LNCAP (cell line): ENCODE results near the gene AATF.

Experiments used
- CTCF ChIP-seq: fragments of 450-650 bp; IDR thresholded peaks from 2 replicates; pipeline ENCODE4 v1.5.1; 2017; ENCODE audit warnings: mild to moderate bottlenecking

Gene AATF

DNA sequence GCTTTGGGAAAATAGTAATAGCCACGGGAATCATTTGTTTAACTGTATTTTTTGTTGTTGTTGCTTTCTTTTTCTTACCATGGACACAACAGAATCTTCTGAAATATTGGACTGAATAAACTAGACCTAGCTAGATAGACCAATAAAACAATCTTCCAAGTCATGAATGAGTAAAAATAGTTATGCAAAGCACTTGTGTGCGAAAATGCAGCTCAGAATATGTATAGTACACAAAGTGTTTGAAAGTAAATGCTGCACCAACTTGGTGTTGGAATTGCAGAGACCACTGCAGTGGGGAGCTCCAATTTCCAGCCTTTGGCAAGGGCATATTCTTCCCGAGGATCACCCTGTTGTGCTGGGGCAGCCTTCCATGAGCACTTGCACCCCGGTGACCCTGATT, 68.0 kb downstream of the AATF start:
- no peak for TF ChIP-seq CTCF

GRCh38 chr17:37017404-37017803, 68.7 kb downstream of the AATF start:
- TF ChIP-seq CTCF = no peak

DNA sequence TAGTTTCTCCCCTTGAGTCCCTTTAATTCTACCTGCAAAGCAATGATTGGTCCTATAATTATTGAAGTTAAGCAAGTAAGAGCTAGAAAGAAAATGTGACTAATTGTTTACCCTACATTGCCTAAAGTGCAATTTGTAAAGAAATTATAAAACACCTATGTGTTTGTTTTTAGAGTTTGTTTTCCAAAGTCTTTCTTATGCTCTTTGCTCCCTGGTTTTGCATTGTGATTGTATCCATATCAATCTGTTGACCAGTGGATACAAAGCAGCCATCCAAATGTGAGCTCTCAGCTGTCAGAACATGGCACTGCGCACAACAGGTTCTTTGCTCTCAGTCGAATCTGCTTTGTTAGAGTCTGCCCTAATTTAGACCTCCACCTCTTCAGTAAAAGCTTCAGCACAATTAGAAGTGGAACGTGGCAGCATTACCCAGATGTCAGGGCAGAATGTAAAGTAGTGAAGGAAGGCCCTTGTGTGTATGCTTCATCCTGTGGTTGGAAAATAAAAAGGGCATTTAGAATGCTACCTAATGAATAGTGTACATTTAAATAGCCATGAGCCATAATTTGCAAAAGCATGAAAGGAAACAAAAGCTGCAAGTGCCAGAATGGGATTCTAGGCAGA, 70.5 kb downstream of the AATF start:
- TF ChIP-seq CTCF = no peak

GRCh38 chr17:37019741-37020129, 71.0 kb downstream of the AATF start:
- no peak for TF ChIP-seq CTCF

- no peak for TF ChIP-seq CTCF
Observed at GRCh38 chr17:37024181-37024637, 75.5 kb downstream of the AATF start.

DNA sequence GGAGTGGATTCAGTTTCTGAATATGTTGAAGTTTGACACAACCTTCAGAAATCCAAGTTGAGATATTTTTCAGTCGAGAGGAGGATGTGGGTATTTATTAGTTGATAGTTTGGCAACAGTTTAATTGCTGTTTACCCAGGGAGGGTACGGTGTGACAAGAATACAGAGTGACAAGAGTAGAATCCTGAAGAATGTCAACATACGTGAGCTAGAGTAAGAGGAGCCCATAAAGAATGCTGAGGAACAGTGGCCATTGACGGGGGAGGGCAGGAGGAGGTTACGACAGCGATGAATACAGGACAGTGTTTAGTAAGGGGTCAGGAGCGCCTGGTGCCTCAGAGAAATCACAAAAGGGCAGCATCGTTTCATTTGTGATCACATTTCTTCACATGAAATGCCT, 76.5 kb downstream of the AATF start:
- no peak for TF ChIP-seq CTCF

DNA sequence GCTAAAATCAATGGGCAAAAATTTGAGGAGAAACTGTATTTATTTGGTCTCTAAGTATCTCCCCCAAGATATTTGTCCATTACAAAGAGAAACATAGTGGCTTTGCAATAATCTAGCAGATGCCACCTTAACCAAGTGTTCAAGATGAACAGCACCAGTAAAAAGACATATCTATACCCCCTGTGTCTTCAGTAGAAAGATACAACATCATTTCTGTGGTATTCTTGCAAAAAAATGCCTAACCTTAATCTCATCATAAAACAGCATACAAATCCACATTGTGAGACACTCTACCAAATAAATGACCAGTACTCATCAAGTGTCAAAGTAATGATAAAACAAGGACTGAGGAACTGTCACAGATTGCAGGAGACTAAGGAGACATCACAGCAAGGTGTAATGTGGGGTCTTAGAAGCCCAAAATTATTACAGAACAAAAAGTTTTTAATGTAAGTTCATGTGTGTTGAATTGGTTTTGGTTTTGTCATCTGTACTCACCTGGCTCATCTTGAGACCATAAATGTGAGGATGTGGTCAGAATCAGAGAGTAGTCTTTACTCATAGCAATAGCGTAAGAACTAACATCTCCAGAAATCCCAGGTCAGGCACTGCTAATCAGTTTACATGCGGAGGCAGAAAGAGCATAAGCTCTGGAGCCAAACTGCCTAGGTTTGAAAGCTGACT, 77.2 kb downstream of the AATF start:
- TF ChIP-seq CTCF = no peak

- no peak for TF ChIP-seq CTCF
Observed at GRCh38 chr17:37026531-37026869, 77.7 kb downstream of the AATF start.
